Activated CD8-positive, alpha-beta T cell treated with anti-CD3 and anti-CD28 coated beads, Interleukin-2, amount 10 ng/mL, durations not matched to agents 7 days and 5 days (primary cell): ENCODE data around the gene SYT14. TPM values are rescaled to one million over a fixed set of nuclear protein-coding genes. Genes with fewer than 3 reads are reported as not detected.
"Not testable (repeated sequence)": the region's sequence is repeated elsewhere in the genome, so short reads cannot be mapped to it uniquely, and the experiment has no call there.

Source experiments
- ATAC-seq: fragments of 150-1000 bp; cut with Tn5 transposase; one replicate; pipeline ENCODE4 v1.10.0; 2021; ENCODE audit warnings: moderate library complexity
- CTCF ChIA-PET: fragments of 350-600 bp; sonication (Branson Sonifier 250); formaldehyde crosslinking; loops from one replicate; lab custom pipeline; 2021; ENCODE audit warnings: antibody characterized with exemption; lab: Charles Lee
- POLR2A ChIA-PET: fragments of 350-600 bp; sonication (Branson Sonifier 250); formaldehyde crosslinking; loops from one replicate; lab custom pipeline; 2021; ENCODE audit warnings: antibody characterized with exemption; lab: Charles Lee
- DNase-seq: peaks from one replicate; pipeline ENCODE4 v3.0.0-alpha.2; 2020
- H3K27ac Mint-ChIP-seq: one replicate; pipeline ENCODE4 v1.8.0; 2021; ENCODE audit warnings: mild to moderate bottlenecking, mixed read lengths
- H3K27me3 Mint-ChIP-seq: one replicate; pipeline ENCODE4 v1.8.0; 2021; ENCODE audit warnings: low read depth, mixed read lengths
- H3K36me3 Mint-ChIP-seq: one replicate; pipeline ENCODE4 v1.8.0; 2021; ENCODE audit warnings: low read depth, mixed read lengths
- H3K4me1 Mint-ChIP-seq: one replicate; pipeline ENCODE4 v1.8.0; 2021; ENCODE audit warnings: low read depth, mixed read lengths
- H3K4me3 Mint-ChIP-seq: one replicate; pipeline ENCODE4 v1.8.0; 2021; ENCODE audit warnings: mild to moderate bottlenecking, mixed read lengths
- H3K9me3 Mint-ChIP-seq: one replicate; pipeline ENCODE4 v1.8.0; 2022; ENCODE audit warnings: mixed read lengths; ENCODE audit not compliant: insufficient read depth
- total RNA-seq, 2 experiments: library from RNA; stranded (reverse); gene quantifications; one replicate each; pipeline ENCODE4 v1.2.3, GENCODE V29; 2021

The SYT14 gene
- total RNA-seq, 2 experiments from 2014 or later: not detected

DNA sequence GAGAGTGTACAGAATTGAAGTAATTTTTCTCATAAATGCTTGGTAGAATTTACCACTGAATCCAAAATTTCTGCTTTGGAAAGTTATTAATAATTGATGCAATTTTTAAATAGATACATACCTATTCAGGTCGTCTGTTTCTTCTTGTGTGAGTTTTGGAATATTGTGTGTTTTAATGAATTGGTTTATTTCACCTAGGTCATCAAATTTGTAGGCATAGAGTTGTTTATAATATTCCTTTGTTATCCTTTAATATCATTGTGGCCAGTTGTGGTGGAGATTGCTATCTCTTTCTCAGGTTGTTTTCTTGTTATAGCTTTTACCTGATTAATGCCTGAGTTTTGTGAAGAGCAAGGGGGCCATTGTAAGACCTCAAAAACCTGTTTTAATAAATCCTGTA, 93.5 kb downstream of the SYT14 start:
- ChIA-PET POLR2A (no interaction called here), CTCF (interaction anchor here (1.1 kb wide), 1 partner anchor 8 kb away, joined by 4 read pairs; no protein-coding TSS in a partner anchor)
- Mint-ChIP-seq H3K4me3 (no peak overlapping the region), H3K27ac (no peak overlapping the region), H3K9me3 (no peaks in the 10 kb centered on the region), H3K36me3 (no peaks in the 10 kb centered on the region), H3K27me3 (no peaks in the 10 kb centered on the region), H3K4me1 (no peaks in the 10 kb centered on the region)
- DNase-seq (no peak), ATAC-seq (no peak)

DNA sequence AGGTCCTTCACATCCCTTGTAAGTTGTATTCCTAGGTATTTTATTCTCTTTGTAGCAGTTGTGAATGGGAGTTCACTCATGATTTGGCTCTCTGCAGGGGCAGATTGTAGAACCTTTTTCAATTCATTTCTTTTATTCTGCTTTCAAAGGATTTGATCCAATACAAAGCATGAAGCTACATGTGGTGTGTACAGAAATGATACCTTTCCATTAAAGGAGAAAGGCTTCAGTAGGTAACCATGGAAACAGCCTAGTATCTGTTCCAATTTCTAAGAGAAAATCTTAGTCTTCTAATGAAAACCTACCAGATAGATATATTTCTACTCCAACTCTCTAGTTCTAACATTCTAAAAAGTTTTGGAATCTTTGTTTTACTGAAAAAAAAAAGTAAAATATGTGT, 105.0 kb downstream of the SYT14 start:
- no peaks in the 10 kb centered on the region for H3K36me3 Mint-ChIP-seq
- H3K27ac Mint-ChIP-seq: no peak overlapping the region
- ChIA-PET POLR2A (no interaction called here), CTCF (no interaction called here)
- H3K27me3 Mint-ChIP-seq: no peaks in the 10 kb centered on the region
- H3K4me3 Mint-ChIP-seq: no peak overlapping the region
- no peaks in the 10 kb centered on the region for H3K4me1 Mint-ChIP-seq
- peaks cover 5% of the 10 kb centered on the region for H3K9me3 Mint-ChIP-seq
- DNase-seq (no peak), ATAC-seq (no peak)

DNA sequence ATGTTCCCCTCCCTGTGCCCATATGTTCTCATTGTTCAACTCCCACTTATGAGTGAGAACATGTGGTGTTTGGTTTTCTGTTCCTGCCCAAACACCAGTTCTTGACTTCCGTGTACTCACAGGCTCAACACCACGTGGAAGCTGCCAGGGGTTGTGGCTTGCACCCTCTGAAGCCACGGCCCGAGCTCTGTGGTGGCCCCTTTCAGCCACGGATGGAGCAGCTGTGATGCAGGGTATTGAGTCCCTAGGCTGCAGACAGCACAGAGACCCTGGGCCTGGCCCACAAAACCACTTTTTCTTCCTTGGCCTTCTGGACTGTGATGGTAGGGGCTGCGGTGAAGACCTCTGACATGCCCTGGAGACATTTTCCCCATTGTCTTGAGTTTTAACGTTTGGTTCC, 111.6 kb downstream of the SYT14 start:
- Mint-ChIP-seq H3K27me3 (no peaks in the 10 kb centered on the region), H3K4me1 (no peaks in the 10 kb centered on the region), H3K27ac (no peak overlapping the region), H3K9me3 (no peaks in the 10 kb centered on the region), H3K4me3 (no peak overlapping the region), H3K36me3 (no peaks in the 10 kb centered on the region)
- ATAC-seq: no peak
- DNase-seq: no peak
- CTCF ChIA-PET: no interaction called here
- POLR2A ChIA-PET: no interaction called here

DNA sequence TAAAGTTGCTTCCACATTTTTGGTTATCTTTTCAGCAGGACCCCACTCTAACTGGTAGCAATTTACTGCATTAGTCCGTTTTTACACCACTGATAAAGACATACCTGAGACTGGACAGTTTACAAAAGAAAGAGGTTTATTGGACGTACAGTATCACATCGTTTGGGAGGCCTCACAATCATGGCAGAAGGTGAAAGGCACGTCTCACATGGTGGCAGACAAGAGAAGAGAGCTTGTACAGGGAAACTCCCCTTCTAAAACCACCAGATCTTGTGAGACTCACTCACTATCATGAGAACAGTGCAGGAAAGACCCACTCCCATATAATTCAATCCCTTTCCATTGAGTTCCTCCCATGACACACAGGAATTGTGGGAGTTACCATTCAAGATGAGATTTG, 112.5 kb downstream of the SYT14 start:
- DNase-seq, H3K4me1 Mint-ChIP-seq, CTCF ChIA-PET: not testable (repeated sequence)

DNA sequence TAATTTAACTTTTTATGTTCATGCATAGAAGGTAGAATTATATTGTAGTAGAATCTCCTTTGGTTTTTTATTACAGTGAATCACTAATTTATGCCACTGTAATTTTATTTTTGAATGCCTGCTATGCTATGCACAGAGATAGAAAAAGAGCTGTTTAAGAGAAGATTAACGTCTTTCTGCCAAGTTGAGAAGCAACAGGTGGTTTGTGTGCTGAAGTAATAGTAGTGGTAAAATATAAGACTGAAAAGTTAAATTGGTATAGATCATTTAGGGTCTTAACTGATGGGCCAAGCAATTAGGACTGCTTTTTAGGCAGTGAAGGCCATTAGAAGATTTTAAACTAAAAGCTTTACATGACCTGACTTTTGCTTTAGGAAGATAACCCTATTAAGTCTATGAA, 115.1 kb downstream of the SYT14 start:
- Mint-ChIP-seq H3K27ac (no peak overlapping the region), H3K9me3 (no peaks in the 10 kb centered on the region), H3K27me3 (no peaks in the 10 kb centered on the region), H3K4me1 (no peaks in the 10 kb centered on the region), H3K4me3 (no peak overlapping the region), H3K36me3 (no peaks in the 10 kb centered on the region)
- POLR2A ChIA-PET: no interaction called here
- DNase-seq (no peak), ATAC-seq (no peak)
- CTCF ChIA-PET: no interaction called here

More for the DNA sequence above, 112.5 kb downstream of the SYT14 start:
- H3K27ac Mint-ChIP-seq, H3K27me3 Mint-ChIP-seq, H3K4me3 Mint-ChIP-seq, H3K9me3 Mint-ChIP-seq, H3K36me3 Mint-ChIP-seq, ATAC-seq, POLR2A ChIA-PET: not testable (repeated sequence)

DNA sequence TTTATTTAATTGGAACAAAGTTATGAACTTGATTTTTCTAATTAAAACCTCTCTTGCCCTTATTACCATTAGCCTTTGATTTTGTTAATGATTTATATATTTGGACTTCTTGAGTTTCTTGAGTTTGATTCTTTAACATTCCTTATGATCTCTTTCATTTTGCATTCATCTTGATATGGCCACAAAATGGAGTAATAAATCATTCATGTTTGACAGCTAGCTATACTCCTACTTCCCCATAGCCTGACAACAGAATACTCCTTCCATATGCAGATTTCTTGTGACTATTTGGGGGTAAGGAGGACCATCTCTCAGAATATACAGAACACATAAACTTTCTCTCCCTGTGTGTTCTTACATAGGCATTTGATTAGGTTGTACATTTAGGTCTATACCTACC, 119.6 kb downstream of the SYT14 start:
- H3K36me3 Mint-ChIP-seq: no peaks in the 10 kb centered on the region
- CTCF ChIA-PET: no interaction called here
- no peaks in the 10 kb centered on the region for H3K4me1 Mint-ChIP-seq
- no peaks in the 10 kb centered on the region for H3K9me3 Mint-ChIP-seq
- H3K27ac Mint-ChIP-seq: no peak overlapping the region
- POLR2A ChIA-PET: no interaction called here
- no peak overlapping the region for H3K4me3 Mint-ChIP-seq
- DNase-seq (no peak), ATAC-seq (no peak)
- H3K27me3 Mint-ChIP-seq: no peaks in the 10 kb centered on the region

DNA sequence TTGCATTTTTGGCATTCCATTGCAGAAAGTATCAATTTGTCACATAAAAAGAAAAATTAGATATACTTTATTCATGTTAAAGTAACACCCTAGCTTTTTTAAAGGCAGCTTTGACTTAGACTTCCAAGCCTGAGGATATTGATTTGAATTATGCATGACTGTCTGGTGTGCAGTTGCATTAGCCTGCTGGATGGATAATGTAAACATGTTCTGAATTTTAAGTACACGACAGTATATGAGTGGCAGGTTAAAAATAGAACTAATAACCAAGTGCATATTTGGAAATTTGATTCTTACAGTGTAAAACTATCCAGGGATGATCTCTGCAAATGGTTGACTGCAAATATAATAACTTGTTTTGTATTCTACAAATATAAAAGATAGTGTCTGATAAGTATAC, 124.0 kb downstream of the SYT14 start:
- POLR2A ChIA-PET: no interaction called here
- H3K27ac Mint-ChIP-seq: no peak overlapping the region
- ATAC-seq (no peak), DNase-seq (no peak)
- no peaks in the 10 kb centered on the region for H3K4me1 Mint-ChIP-seq
- no peaks in the 10 kb centered on the region for H3K36me3 Mint-ChIP-seq
- H3K9me3 Mint-ChIP-seq: no peaks in the 10 kb centered on the region
- H3K4me3 Mint-ChIP-seq: no peak overlapping the region
- CTCF ChIA-PET: no interaction called here
- H3K27me3 Mint-ChIP-seq: no peaks in the 10 kb centered on the region

DNA sequence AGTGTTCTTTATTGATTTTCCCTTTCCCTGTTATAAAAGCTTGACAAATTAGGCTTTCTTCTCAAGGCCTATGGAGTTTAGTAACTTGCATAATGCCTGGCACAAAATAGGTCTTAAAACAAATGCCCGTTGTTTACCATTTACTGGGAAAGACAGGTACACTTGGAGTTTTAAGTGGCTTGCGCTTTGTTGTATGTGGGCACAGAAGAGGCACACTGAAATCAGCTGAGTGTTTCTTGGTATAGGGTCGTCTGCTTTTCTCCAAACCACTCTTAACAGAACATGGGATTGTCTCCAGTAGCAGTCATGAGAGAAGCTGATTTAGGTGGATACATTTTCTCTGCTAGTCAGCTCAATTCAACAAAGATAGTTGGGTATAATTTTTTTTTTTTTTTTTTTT, 132.5 kb downstream of the SYT14 start:
- CTCF ChIA-PET: no interaction called here
- Mint-ChIP-seq H3K27ac (no peak overlapping the region), H3K36me3 (no peaks in the 10 kb centered on the region), H3K4me1 (no peaks in the 10 kb centered on the region), H3K4me3 (no peak overlapping the region), H3K9me3 (no peaks in the 10 kb centered on the region), H3K27me3 (peaks cover 2% of the 10 kb centered on the region)
- no peak for DNase-seq
- ATAC-seq: no peak
- POLR2A ChIA-PET: no interaction called here

DNA sequence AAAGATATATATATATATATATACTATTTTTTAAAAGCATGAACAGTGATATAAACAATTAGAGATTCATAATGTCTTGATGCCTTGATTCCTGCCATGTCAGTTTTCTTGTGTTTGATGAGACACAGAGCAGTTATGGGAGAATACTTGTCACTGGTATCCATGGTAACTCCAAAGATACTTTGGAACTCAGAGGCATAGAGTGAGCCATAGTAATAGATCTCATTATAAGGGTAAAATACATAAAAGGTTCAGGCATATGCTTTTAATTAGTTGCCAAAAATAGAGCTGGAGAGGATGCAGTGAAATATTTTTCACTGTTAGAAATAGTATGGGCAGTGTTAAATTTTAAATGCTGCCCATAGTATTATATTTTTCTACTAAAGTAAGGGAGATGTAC, 134.1 kb downstream of the SYT14 start:
- no peaks in the 10 kb centered on the region for H3K36me3 Mint-ChIP-seq
- no peaks in the 10 kb centered on the region for H3K9me3 Mint-ChIP-seq
- CTCF ChIA-PET: no interaction called here
- no peaks in the 10 kb centered on the region for H3K4me1 Mint-ChIP-seq
- H3K27me3 Mint-ChIP-seq: peaks cover 2% of the 10 kb centered on the region
- no peak for DNase-seq
- POLR2A ChIA-PET: no interaction called here
- H3K4me3 Mint-ChIP-seq: no peak overlapping the region
- H3K27ac Mint-ChIP-seq: no peak overlapping the region
- no peak for ATAC-seq

DNA sequence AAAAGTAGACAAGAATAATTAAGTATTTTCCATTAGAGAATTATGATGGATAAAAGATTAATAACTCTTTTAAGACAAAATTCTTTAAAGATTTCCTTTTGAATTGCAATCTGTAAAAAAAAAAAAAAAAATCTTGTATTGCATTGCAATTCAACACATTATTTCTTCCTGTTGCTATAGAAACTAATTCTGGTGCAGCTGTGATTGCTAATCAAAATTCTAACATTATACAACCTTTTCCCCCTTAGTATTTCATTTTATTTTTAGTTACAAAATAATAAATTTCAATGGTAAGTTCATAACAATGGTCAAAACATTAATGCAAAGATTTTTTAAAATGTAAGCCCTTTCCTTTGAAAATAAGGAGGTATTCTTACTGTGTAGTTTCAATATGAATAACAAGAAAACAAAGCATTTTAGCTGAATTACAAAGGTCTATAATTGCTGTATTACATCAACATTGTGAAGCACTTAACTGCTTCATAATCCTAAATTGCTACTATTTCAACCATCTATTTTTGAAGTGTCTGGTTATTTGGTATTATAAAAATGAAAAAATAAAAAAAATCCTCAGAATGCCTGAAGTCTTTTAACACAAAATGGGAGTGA, 135.0 kb downstream of the SYT14 start:
- ATAC-seq (no peak), DNase-seq (no peak)
- no peak overlapping the region for H3K27ac Mint-ChIP-seq
- H3K9me3 Mint-ChIP-seq: no peaks in the 10 kb centered on the region
- ChIA-PET POLR2A (no interaction called here), CTCF (no interaction called here)
- peaks cover 2% of the 10 kb centered on the region for H3K27me3 Mint-ChIP-seq
- no peaks in the 10 kb centered on the region for H3K36me3 Mint-ChIP-seq
- no peak overlapping the region for H3K4me3 Mint-ChIP-seq
- no peaks in the 10 kb centered on the region for H3K4me1 Mint-ChIP-seq

DNA sequence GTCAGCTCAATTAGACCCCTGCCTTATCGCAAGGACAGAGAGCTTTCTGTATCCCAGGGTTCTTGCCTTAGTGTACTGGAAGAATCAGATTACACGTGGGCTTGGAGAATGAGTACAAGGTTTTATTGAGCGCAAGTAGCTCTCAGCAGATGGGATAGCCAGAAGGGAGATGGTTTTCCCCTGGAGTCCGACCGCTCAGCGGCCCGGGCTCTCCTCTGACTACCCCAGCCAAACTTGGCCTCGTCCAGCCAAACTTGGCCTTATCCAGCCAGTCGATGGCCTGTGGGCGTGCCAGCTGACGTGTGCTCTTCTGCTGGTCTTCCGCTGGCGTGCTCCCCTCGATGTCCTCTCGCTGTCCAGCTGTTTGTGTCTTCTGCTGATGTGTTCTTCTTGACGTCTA, 136.9 kb downstream of the SYT14 start:
- H3K27me3 Mint-ChIP-seq: no peaks in the 10 kb centered on the region
- DNase-seq (no peak), ATAC-seq (no peak)
- H3K4me3 Mint-ChIP-seq: no peak overlapping the region
- no peak overlapping the region for H3K27ac Mint-ChIP-seq
- no peaks in the 10 kb centered on the region for H3K4me1 Mint-ChIP-seq
- ChIA-PET POLR2A (no interaction called here), CTCF (no interaction called here)
- no peaks in the 10 kb centered on the region for H3K36me3 Mint-ChIP-seq
- no peaks in the 10 kb centered on the region for H3K9me3 Mint-ChIP-seq

DNA sequence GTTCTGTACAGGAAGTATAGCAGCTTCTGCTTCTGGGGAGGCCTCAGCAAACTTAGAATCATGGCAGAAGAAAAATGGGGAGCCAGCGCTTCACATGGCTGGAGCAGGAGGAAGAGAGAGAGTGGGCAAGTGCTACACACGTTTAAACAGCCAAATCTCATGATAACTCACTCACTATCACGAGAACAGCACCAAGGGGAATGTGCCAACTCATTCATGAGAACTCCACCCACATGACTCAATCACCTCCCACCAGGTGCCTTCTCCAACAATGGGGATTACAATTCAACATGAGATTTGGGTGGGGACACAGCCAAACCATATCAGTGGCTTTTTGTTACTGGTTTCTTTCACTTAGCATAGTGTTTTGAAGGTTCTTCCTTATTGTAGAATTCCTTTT, 138.6 kb downstream of the SYT14 start:
- ChIA-PET POLR2A (no interaction called here), CTCF (no interaction called here)
- Mint-ChIP-seq H3K27ac (no peak overlapping the region), H3K27me3 (no peaks in the 10 kb centered on the region), H3K9me3 (no peaks in the 10 kb centered on the region), H3K36me3 (no peaks in the 10 kb centered on the region), H3K4me3 (no peak overlapping the region), H3K4me1 (no peaks in the 10 kb centered on the region)
- ATAC-seq (no peak), DNase-seq (no peak)

DNA sequence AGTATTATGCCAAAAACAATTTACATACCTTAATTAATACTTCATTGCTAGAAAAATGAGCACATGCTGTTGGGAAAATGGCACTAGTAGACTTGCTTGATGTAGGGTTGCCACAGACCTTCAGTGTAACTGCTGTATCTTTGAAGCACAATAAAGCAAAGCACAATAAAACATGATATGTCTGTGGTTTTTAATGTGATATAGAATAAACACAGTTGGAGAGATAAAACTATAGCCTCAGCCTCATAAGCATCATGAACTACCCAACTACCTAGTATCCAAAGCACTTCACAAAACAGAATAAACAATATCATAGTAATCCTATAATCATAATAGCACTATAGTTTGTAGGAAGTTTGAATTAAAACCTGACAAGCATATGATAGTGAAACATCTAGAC, 143.5 kb downstream of the SYT14 start:
- no peak overlapping the region for H3K27ac Mint-ChIP-seq
- H3K27me3 Mint-ChIP-seq: no peaks in the 10 kb centered on the region
- ChIA-PET POLR2A (no interaction called here), CTCF (no interaction called here)
- H3K4me3 Mint-ChIP-seq: no peak overlapping the region
- ATAC-seq (no peak), DNase-seq (no peak)
- no peaks in the 10 kb centered on the region for H3K4me1 Mint-ChIP-seq
- H3K36me3 Mint-ChIP-seq: no peaks in the 10 kb centered on the region
- no peaks in the 10 kb centered on the region for H3K9me3 Mint-ChIP-seq
